HEK293 (cell line): ENCODE data around the gene DPP6.

Source experiments
- CTCF ChIA-PET: fragments of 350-600 bp; formaldehyde crosslinking; extraction: SDS; loops from one replicate; lab custom pipeline; 2021; ENCODE audit warnings: antibody characterized with exemption; lab: Yijun Ruan, JAX
- POLR2A ChIA-PET: fragments of 300-600 bp; formaldehyde crosslinking; extraction: SDS; loops from one replicate; lab custom pipeline; 2020; ENCODE audit warnings: antibody characterized with exemption, inconsistent platforms; lab: Yijun Ruan, JAX
- H3K27ac ChIP-seq: fragments of 200-500 bp; sonication (Bioruptor generic); 2 replicates; pipeline ENCODE4 v1.5.1; 2014; ENCODE audit warnings: low read depth, low read length, control low read depth, inconsistent platforms; ENCODE audit errors: extremely low read depth
- H3K36me3 ChIP-seq, 2 experiments: fragments of 200-500 bp in 1 of 2; sonication (Bioruptor generic) in 1 of 2; 1 replicate in 1 of 2; 2 replicates in 1 of 2; pipeline ENCODE4 v1.5.1; 2014 to 2017; ENCODE audit warnings: inconsistent platforms in 2 of 2, low read length in 2 of 2; ENCODE audit not compliant: control insufficient read depth in 2 of 2, insufficient read depth in 1 of 2
- H3K4me1 ChIP-seq: fragments of 200-500 bp; sonication (Bioruptor generic); 2 replicates; pipeline ENCODE4 v1.5.1; 2014; ENCODE audit warnings: mild to moderate bottlenecking, low read length, inconsistent platforms; ENCODE audit not compliant: control insufficient read depth, insufficient read depth
- H3K4me3 ChIP-seq: 2 replicates; pipeline ENCODE4 v1.5.1; 2011; ENCODE audit warnings: low read depth, mild to moderate bottlenecking, control low read depth, low read length, moderate library complexity
- H3K9me3 ChIP-seq: fragments of 200-500 bp; sonication (Bioruptor generic); 2 replicates; pipeline ENCODE4 v1.5.1; 2014; ENCODE audit warnings: low read depth, low read length, inconsistent platforms; ENCODE audit not compliant: control insufficient read depth, insufficient read depth
- HIC1 ChIP-seq: fragments of 450-650 bp; formaldehyde crosslinking; IDR thresholded peaks from 2 replicates; pipeline ENCODE4 v1.5.1; 2016; ENCODE audit warnings: missing biosample characterization, missing genetic modification characterization
- MZF1 ChIP-seq: fragments of 450-650 bp; formaldehyde crosslinking; IDR thresholded peaks from 2 replicates; pipeline ENCODE4 v1.5.1; 2017; ENCODE audit warnings: missing biosample characterization, missing genetic modification characterization, borderline replicate concordance
- OSR2 ChIP-seq: fragments of 450-650 bp; formaldehyde crosslinking; IDR thresholded peaks from 2 replicates; pipeline ENCODE4 v1.5.1; 2016; ENCODE audit warnings: missing biosample characterization, missing genetic modification characterization
- SALL2 ChIP-seq: fragments of 450-650 bp; formaldehyde crosslinking; IDR thresholded peaks from 2 replicates; pipeline ENCODE4 v1.5.0; 2017; ENCODE audit warnings: missing biosample characterization, mild to moderate bottlenecking, missing genetic modification characterization, borderline replicate concordance
- TRIM28 ChIP-seq: IDR thresholded peaks from 2 replicates; pipeline ENCODE4 v1.6.1; 2011; ENCODE audit warnings: low read length, control low read depth, borderline replicate concordance
- WT1 ChIP-seq: fragments of 450-650 bp; formaldehyde crosslinking; IDR thresholded peaks from 2 replicates; pipeline ENCODE4 v1.5.1; 2016; ENCODE audit warnings: missing biosample characterization, missing genetic modification characterization
- YY2 ChIP-seq: fragments of 450-650 bp; formaldehyde crosslinking; IDR thresholded peaks from 2 replicates; pipeline ENCODE4 v1.5.1; 2016; ENCODE audit warnings: missing biosample characterization, missing genetic modification characterization
- ZBTB10 ChIP-seq: fragments of 450-650 bp; formaldehyde crosslinking; IDR thresholded peaks from 2 replicates; pipeline ENCODE4 v1.5.1; 2016; ENCODE audit warnings: missing biosample characterization, missing genetic modification characterization
- ZNF350 ChIP-seq: fragments of 450-650 bp; formaldehyde crosslinking; IDR thresholded peaks from 2 replicates; pipeline ENCODE4 v1.5.0; 2017; ENCODE audit warnings: missing biosample characterization, mild to moderate bottlenecking, missing genetic modification characterization
- ZNF354C ChIP-seq: fragments of 450-650 bp; formaldehyde crosslinking; IDR thresholded peaks from 2 replicates; pipeline ENCODE4 v1.5.1; 2016; ENCODE audit warnings: missing biosample characterization, missing genetic modification characterization, low read depth, borderline replicate concordance
- ZNF433 ChIP-seq: fragments of 450-650 bp; formaldehyde crosslinking; IDR thresholded peaks from 2 replicates; pipeline ENCODE4 v1.5.1; 2016; ENCODE audit warnings: missing biosample characterization, missing genetic modification characterization, low read depth
- ZNF560 ChIP-seq: fragments of 450-650 bp; formaldehyde crosslinking; IDR thresholded peaks from 2 replicates; pipeline ENCODE4 v1.5.1; 2017; ENCODE audit warnings: missing biosample characterization, missing genetic modification characterization, borderline replicate concordance
- ZNF626 ChIP-seq: fragments of 450-650 bp; sonication (Bioruptor Pico); formaldehyde crosslinking; IDR thresholded peaks from 2 replicates; pipeline ENCODE4 v1.5.1; 2018; ENCODE audit warnings: missing biosample characterization, missing genetic modification characterization, inconsistent platforms
- ZNF768 ChIP-seq: fragments of 450-650 bp; formaldehyde crosslinking; IDR thresholded peaks from 2 replicates; pipeline ENCODE4 v1.5.1; 2018; ENCODE audit warnings: missing biosample characterization, mild to moderate bottlenecking, missing genetic modification characterization
- TF ChIP-seq, protein P1 (sequence below): fragments of 450-650 bp; formaldehyde crosslinking; conservative IDR thresholded peaks from 2 replicates; pipeline ENCODE4 v1.5.1; 2016; ENCODE audit warnings: low read depth, missing biosample characterization, missing genetic modification characterization
- TF ChIP-seq, protein P2 (sequence below): fragments of 450-650 bp; formaldehyde crosslinking; conservative IDR thresholded peaks from 2 replicates; pipeline ENCODE4 v1.5.1; 2016; ENCODE audit warnings: low read depth, missing biosample characterization, missing genetic modification characterization
- TF ChIP-seq, protein P3 (sequence below): fragments of 450-650 bp; formaldehyde crosslinking; IDR thresholded peaks from 2 replicates; pipeline ENCODE4 v1.5.1; 2017; ENCODE audit warnings: missing biosample characterization, missing genetic modification characterization
- TF ChIP-seq, protein P4 (sequence below): fragments of 450-650 bp; formaldehyde crosslinking; IDR thresholded peaks from 2 replicates; pipeline ENCODE4 v1.5.1; 2017; ENCODE audit warnings: missing biosample characterization, mild to moderate bottlenecking, missing genetic modification characterization, moderate library complexity

Gene DPP6

GRCh38 chr7:154759989-154760388 is 707.8 kb downstream of the DPP6 start:
- Histone ChIP-seq H3K9me3 (no peaks in the 10 kb centered on the region), H3K27ac (no peak overlapping the region), H3K36me3 (no peaks in the 10 kb centered on the region), H3K4me1 (no peaks in the 10 kb centered on the region), H3K4me3 (no peak overlapping the region)
- POLR2A ChIA-PET: no interaction called here
- CTCF ChIA-PET: no interaction called here
- TF ChIP-seq ZBTB10: no peak
- no peak for TF ChIP-seq HIC1 (tag by site-specific recombination)
- no peak for TF ChIP-seq ZNF354C (tag by site-specific recombination)
- TF ChIP-seq OSR2 (tag by site-specific recombination): no peak
- TF ChIP-seq, protein P1, sequence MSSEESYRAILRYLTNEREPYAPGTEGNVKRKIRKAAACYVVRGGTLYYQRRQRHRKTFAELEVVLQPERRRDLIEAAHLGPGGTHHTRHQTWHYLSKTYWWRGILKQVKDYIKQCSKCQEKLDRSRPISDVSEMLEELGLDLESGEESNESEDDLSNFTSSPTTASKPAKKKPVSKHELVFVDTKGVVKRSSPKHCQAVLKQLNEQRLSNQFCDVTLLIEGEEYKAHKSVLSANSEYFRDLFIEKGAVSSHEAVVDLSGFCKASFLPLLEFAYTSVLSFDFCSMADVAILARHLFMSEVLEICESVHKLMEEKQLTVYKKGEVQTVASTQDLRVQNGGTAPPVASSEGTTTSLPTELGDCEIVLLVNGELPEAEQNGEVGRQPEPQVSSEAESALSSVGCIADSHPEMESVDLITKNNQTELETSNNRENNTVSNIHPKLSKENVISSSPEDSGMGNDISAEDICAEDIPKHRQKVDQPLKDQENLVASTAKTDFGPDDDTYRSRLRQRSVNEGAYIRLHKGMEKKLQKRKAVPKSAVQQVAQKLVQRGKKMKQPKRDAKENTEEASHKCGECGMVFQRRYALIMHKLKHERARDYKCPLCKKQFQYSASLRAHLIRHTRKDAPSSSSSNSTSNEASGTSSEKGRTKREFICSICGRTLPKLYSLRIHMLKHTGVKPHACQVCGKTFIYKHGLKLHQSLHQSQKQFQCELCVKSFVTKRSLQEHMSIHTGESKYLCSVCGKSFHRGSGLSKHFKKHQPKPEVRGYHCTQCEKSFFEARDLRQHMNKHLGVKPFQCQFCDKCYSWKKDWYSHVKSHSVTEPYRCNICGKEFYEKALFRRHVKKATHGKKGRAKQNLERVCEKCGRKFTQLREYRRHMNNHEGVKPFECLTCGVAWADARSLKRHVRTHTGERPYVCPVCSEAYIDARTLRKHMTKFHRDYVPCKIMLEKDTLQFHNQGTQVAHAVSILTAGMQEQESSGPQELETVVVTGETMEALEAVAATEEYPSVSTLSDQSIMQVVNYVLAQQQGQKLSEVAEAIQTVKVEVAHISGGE: no peak
- TF ChIP-seq WT1 (tag by site-specific recombination): no peak
- TF ChIP-seq ZNF350 (tag by site-specific recombination): no peak
- TF ChIP-seq ZNF626: no peak
- no peak for TF ChIP-seq TRIM28
- TF ChIP-seq ZNF433: no peak
- TF ChIP-seq, protein P2, sequence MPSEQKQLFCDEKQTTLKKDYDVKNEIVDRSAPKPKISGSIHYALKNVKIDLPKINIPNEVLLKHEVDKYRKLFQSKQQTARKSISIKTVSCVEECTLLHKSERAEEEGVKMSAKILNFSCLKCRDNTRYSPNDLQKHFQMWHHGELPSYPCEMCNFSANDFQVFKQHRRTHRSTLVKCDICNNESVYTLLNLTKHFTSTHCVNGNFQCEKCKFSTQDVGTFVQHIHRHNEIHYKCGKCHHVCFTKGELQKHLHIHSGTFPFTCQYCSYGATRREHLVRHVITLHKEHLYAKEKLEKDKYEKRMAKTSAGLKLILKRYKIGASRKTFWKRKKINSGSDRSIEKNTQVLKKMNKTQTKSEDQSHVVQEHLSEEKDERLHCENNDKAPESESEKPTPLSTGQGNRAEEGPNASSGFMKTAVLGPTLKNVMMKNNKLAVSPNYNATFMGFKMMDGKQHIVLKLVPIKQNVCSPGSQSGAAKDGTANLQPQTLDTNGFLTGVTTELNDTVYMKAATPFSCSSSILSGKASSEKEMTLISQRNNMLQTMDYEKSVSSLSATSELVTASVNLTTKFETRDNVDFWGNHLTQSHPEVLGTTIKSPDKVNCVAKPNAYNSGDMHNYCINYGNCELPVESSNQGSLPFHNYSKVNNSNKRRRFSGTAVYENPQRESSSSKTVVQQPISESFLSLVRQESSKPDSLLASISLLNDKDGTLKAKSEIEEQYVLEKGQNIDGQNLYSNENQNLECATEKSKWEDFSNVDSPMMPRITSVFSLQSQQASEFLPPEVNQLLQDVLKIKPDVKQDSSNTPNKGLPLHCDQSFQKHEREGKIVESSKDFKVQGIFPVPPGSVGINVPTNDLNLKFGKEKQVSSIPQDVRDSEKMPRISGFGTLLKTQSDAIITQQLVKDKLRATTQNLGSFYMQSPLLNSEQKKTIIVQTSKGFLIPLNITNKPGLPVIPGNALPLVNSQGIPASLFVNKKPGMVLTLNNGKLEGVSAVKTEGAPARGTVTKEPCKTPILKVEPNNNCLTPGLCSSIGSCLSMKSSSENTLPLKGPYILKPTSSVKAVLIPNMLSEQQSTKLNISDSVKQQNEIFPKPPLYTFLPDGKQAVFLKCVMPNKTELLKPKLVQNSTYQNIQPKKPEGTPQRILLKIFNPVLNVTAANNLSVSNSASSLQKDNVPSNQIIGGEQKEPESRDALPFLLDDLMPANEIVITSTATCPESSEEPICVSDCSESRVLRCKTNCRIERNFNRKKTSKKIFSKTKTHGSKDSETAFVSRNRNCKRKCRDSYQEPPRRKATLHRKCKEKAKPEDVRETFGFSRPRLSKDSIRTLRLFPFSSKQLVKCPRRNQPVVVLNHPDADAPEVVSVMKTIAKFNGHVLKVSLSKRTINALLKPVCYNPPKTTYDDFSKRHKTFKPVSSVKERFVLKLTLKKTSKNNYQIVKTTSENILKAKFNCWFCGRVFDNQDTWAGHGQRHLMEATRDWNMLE (tag by site-specific recombination): no peak
- no peak for TF ChIP-seq ZNF768
- TF ChIP-seq SALL2: no peak
- TF ChIP-seq, protein P3, sequence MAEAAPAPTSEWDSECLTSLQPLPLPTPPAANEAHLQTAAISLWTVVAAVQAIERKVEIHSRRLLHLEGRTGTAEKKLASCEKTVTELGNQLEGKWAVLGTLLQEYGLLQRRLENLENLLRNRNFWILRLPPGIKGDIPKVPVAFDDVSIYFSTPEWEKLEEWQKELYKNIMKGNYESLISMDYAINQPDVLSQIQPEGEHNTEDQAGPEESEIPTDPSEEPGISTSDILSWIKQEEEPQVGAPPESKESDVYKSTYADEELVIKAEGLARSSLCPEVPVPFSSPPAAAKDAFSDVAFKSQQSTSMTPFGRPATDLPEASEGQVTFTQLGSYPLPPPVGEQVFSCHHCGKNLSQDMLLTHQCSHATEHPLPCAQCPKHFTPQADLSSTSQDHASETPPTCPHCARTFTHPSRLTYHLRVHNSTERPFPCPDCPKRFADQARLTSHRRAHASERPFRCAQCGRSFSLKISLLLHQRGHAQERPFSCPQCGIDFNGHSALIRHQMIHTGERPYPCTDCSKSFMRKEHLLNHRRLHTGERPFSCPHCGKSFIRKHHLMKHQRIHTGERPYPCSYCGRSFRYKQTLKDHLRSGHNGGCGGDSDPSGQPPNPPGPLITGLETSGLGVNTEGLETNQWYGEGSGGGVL (tag by site-specific recombination): no peak
- no peak for TF ChIP-seq YY2 (tag by site-specific recombination)
- TF ChIP-seq, protein P4, sequence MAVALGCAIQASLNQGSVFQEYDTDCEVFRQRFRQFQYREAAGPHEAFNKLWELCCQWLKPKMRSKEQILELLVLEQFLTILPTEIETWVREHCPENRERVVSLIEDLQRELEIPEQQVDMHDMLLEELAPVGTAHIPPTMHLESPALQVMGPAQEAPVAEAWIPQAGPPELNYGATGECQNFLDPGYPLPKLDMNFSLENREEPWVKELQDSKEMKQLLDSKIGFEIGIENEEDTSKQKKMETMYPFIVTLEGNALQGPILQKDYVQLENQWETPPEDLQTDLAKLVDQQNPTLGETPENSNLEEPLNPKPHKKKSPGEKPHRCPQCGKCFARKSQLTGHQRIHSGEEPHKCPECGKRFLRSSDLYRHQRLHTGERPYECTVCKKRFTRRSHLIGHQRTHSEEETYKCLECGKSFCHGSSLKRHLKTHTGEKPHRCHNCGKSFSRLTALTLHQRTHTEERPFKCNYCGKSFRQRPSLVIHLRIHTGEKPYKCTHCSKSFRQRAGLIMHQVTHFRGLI: no peak
- no peak for TF ChIP-seq ZNF560 (tag by site-specific recombination)
- TF ChIP-seq MZF1 (tag by site-specific recombination): no peak
